ENCODE results near the gene NDFIP1.

NDFIP1 gene

GRCh38 chr5:142095035-142095434, 13.5 kb upstream of the NDFIP1 start:
- DNase-seq = no peak

- DNase-seq = no peak
Measured at GRCh38 chr5:142095651-142096330, 12.8 kb upstream of the NDFIP1 start.

GRCh38 chr5:142096382-142096781, 12.2 kb upstream of the NDFIP1 start:
- no peak for DNase-seq

DNA sequence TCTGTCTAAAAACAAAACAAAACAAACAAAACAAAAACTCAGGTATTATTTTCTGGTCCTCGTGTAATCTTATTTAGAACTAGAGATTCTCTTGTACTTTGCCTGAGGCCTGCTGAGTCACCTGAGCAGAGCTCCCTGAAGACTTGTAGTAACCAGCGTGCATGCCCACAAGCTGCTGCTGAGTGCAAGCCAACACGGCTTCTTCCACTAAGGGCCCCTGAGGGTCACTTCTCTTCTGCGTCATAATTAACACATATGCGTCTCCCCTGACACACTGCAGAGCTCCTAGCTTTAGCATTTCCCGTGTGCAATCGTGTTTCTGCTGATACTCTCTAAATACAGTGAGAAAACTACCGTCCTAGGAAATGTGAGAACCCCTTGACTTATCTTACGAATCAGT, 10.9 kb upstream of the NDFIP1 start:
- no peak for DNase-seq

DNA sequence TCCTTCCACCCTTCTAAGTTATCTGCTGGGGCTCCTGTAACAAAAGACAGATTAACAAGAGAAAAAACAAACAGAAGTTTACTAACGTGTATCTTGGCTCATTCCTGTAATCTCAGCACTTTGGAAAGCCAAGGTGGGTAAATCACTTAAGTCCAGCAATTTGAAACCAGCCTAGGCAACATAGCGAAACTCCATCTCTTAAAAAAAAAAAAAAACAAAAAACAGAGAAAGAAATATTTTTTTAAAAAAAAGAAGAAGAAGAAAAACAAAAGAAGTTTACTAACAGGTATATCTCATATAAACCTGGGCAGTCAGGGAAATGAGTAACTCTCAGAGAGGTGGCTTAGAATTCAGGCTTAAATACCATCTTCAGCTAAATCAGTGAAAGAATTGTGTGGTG, 10.3 kb upstream of the NDFIP1 start:
- DNase-seq = no peak

DNA sequence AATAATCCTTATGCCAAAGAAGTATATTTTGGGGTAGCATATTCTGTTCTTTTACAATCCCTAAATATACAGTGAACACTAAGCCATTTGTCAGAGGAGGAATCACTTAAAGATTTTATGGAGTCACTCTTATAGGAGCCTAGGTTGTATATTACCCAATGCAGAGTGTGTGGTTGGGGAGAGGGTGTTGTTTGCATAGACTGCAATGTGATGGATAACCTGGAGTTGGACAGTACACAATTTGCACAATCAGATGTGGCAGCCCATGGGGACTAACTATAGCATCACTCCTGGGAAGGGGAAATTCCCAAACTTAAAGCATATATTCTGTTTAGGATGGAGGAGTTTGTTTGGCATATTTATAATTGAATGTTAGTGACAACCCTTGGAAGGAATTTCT, 9.6 kb upstream of the NDFIP1 start:
- no peak for DNase-seq

DNA sequence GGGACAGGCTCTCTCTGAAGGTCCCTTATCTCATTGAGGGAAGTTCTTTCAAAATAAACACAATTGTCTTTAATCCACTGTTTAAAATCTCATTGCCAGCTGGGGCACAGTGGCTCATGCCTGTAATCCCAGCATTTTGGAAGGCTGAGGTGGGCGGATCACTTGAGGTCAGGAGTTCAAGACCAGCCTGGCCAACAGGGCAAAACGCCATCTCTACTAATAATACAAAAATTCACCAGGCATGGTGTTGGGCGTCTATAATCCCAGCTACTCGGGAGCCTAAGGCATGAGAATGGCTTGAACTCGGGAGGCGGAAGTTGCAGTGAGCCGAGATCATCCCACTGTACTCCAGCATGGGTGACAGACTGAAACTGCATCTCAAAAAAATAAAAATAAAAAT, 8.3 kb upstream of the NDFIP1 start:
- no peak for DNase-seq

- DNase-seq = no peak
Measured at GRCh38 chr5:142102980-142103740, 5.4 kb upstream of the NDFIP1 start.

DNA sequence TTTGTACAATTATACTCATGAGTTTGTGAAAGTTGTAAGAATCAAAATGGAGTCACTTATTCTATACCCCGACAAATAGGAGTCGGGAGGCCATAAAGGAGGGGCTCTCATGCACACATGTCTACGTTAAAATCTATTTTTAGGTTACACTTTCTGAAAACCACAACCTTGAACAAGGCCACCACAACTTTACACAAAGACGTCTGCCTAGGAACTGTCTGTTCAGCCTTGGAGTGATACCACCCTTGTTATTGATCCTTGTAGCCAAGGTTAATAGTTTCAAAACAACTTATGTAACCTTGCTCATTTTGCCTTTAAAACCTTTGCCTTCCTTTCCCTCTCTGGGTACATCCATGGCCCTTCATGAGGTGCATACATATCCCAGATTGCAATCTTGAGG, 4.1 kb upstream of the NDFIP1 start:
- no peak for DNase-seq

GRCh38 chr5:142106061-142106460, 2.5 kb upstream of the NDFIP1 start:
- DNase-seq = no peak

GRCh38 chr5:142107036-142107735, 1.4 kb upstream of the NDFIP1 start:
- DNase-seq = no peak

DNA sequence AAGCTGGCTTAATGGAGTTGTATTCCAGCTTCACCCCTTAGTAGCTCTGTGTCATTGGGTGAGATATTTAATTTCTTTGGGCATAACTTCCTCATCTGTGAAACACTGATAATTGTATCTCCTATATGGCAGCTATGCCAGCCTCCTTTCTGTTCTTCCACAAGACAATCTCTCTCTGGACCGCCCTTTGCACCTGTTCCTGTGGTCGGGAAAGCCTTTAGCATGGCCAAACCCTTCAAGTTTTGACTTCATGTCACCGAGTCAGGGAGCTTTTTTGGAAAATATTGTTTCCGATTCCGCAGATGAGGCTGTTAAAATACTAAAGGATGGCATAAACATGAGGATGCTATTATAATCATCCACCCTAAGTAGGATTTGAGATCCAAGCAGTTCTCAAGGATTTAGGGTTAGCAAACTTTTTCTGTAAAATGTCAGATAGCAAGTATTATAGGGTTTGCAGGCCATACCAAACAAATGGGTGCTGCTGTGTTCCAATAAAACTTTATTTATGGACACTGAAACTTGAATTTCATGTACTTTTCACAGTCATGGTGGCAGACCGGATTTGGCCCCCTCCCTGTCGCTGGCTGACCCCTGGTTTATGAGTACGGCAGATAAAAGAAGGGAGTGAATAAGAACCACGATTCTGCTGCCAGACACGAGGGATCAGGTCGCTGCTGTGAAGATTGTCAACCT, 695 bp upstream of the NDFIP1 start:
- no peak for DNase-seq

- no peak for DNase-seq
Measured at GRCh38 chr5:142109331-142110045, 909 bp downstream of the NDFIP1 start.

DNA sequence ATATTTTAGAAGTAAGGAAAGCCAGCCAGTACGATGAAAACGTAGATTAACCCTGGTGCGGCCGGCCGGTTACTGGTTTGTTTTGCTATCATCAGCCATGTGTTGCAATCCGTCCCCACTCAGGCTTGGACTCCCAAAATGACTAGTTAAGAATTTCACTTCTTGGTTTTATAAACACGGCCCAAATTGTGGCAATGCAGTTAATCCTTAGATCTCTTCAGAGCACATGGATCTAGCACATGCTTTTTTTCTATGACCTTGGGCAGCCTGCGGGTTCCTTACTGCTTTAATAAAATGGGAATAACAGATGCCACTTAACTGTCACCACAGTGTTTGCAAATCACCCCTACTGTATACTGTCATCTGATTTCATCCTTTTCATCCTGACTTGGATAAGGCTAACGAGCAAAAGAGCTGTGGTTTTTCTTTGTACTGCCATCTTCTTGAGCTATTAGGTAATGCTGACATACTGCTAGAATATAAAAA, 1.5 kb downstream of the NDFIP1 start:
- no peak for DNase-seq

GRCh38 chr5:142110988-142111687, 2.6 kb downstream of the NDFIP1 start:
- DNase-seq = no peak

GRCh38 chr5:142114687-142115086, 6.1 kb downstream of the NDFIP1 start:
- DNase-seq = no peak

DNA sequence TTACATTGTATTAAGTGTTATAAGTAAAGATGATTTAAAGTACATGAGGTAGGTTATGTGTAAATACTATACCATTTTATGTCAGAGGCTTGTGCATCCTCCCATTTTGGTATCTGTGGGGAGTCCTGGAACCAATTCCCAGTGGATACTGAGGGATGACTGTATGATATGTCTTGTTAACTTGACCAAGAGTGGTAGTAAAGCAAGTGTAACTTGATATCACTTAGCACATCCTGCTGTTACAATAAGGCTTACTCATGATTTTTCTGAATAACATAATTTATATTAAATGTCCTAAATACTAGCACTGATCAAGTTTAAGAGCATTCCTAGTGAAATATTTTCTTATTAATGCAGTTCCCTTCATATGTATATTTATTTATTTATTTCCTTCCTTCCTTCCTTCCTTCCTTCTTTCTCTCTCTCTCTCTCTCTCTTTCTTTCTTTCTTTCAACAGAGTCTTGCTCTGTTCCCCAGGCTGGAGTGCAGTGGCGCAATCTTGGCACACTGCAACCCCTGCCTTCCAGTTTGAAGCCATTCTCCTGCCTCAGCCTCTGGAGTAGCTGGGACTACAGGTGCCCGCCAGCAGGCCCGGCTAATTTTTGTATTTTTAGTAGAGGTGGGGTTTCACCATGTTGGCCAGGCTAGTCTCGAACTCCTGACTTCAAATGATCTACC, 7.5 kb downstream of the NDFIP1 start:
- no peak for DNase-seq

- no peak for DNase-seq
Measured at GRCh38 chr5:142117579-142118151, 9.1 kb downstream of the NDFIP1 start.

- no peak for DNase-seq
Measured at GRCh38 chr5:142118155-142118686, 9.6 kb downstream of the NDFIP1 start.

- no peak for DNase-seq
Measured at GRCh38 chr5:142119051-142119625, 10.6 kb downstream of the NDFIP1 start.
